SJSA1 (cell line): ENCODE data around the gene ZNF506. TPM values are rescaled to one million over a fixed set of nuclear protein-coding genes. Genes with fewer than 3 reads are reported as not detected.
"Not testable (repeated sequence)": the region's sequence is repeated elsewhere in the genome, so short reads cannot be mapped to it uniquely, and the experiment has no call there.

Experiments
- DNase-seq, 2 experiments: peaks; one replicate each; pipeline ENCODE4 v3.0.0-alpha.2; 2015 to 2020; ENCODE audit warnings: low spot score in 2 of 2, low read depth in 1 of 2
- H3K27ac ChIP-seq: fragments of 250-450 bp; sonication (Bioruptor Pico); 2 replicates; pipeline ENCODE4 v1.5.1; 2020; ENCODE audit warnings: mild to moderate bottlenecking, moderate library complexity
- H3K27me3 ChIP-seq: fragments of 250-450 bp; sonication (Bioruptor Pico); replicated peaks from 2 replicates; pipeline ENCODE4 v1.5.1; 2020; ENCODE audit warnings: mild to moderate bottlenecking, moderate library complexity
- H3K36me3 ChIP-seq: fragments of 250-450 bp; sonication (Bioruptor Pico); 2 replicates; pipeline ENCODE4 v1.5.1; 2020; ENCODE audit warnings: mild to moderate bottlenecking
- H3K4me1 ChIP-seq: fragments of 250-450 bp; sonication (Bioruptor Pico); replicated peaks from 2 replicates; pipeline ENCODE4 v1.6.1; 2021; ENCODE audit warnings: mild to moderate bottlenecking
- H3K4me3 ChIP-seq: fragments of 250-450 bp; sonication (Bioruptor Pico); 2 replicates; pipeline ENCODE4 v1.5.1; 2020; ENCODE audit warnings: mild to moderate bottlenecking
- H3K9me3 ChIP-seq: fragments of 250-450 bp; sonication (Bioruptor Pico); replicated peaks from 2 replicates; pipeline ENCODE4 v1.5.1; 2020; ENCODE audit warnings: mild to moderate bottlenecking
- total RNA-seq: library from RNA; depleted of rRNA; stranded (reverse); fragments of >200 nt; shearing (Covaris generic); gene quantifications from 2 replicates; pipeline ENCODE4 v1.2.3, GENCODE V29; 2014

ZNF506 gene
- total RNA-seq, 1 experiment from 2014 or later: 5.8 TPM

DNA sequence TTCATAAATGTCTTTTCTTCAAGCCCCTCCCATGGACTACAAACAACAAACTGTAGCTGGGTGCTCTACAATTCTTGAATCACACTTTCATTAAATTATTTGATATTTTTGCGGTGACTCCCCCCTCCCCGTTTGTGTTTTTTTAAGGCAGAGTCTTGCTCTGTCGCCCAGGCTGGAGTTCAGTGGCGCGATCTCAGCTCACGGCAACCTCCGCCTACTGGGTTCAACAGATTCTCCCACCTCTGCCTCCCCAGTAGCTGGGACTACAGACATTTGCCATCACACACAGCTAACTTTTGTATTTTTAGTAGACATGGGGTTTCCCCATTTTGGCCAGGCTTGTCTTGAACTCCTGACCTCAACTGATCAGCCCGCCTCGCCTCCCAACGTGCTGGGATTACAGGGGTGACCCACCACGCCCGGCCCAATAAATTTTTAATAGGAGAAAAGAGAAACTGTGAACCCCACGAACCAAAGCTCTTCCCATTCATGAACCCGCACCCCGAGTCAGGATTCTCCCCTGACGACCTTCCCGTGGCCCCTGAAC lies 703 bp downstream of the ZNF506 start:
- H3K36me3 ChIP-seq: no peaks in the 10 kb centered on the region
- peak overlapping the region; percentile 84 for H3K27ac ChIP-seq
- H3K27me3 ChIP-seq: no peaks in the 10 kb centered on the region
- DNase-seq: no peak
- no peaks in the 10 kb centered on the region for H3K4me1 ChIP-seq
- peaks cover 7% of the 10 kb centered on the region for H3K9me3 ChIP-seq
- H3K4me3 ChIP-seq: peak overlapping the region; percentile 57

DNA sequence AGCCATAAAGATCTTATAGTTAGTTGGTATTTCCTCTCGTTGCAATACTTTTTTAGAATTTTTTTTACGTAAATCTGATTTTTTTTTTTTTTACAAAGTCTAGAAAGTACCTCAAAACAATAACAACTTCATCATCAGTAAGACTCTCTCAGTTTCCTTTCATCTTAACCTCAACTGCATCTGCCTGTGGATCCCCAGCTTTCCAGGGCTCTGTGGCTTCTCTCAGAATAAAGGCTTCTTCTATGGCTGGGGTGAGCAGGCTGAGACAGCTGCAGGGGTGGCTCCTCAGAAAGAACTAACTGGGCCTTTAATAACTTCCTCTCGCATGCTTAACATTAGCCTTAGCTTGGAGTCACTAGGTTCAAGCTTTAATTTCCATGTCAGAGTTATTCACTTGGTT lies 4.2 kb downstream of the ZNF506 start:
- Histone ChIP-seq H3K9me3 (peaks cover 6% of the 10 kb centered on the region; the same call in 1 of the 2 replicates), H3K27me3 (no peaks in the 10 kb centered on the region), H3K4me3 (no peak overlapping the region), H3K27ac (no peak overlapping the region), H3K4me1 (no peaks in the 10 kb centered on the region), H3K36me3 (peaks cover 6% of the 10 kb centered on the region)
- DNase-seq: no peak

DNA sequence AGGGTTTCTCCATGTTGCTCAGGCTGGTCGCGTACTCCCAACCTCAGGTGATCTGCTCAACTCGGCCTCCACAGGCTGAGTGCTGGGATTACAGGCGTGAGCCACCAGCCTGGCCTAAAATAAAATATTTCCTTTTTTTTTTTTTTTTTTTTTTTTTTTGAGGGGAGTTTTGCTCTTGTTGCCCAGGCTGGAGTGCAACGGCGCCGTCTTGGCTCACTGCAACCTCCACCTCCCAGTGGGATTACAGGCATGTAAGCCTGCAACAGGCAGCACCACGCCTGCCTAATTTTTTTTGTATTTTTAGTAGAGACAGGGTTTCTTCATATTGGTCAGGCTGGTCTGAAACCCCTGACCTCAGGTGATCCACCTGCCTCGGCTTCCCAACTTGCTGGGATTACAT lies 4.9 kb downstream of the ZNF506 start:
- Histone ChIP-seq H3K4me1 (no peaks in the 10 kb centered on the region), H3K36me3 (peaks cover 6% of the 10 kb centered on the region), H3K27me3 (no peaks in the 10 kb centered on the region), H3K4me3 (no peak overlapping the region), H3K9me3 (peaks cover 6% of the 10 kb centered on the region; the same call in 1 of the 2 replicates), H3K27ac (no peak overlapping the region)
- DNase-seq: no peak

DNA sequence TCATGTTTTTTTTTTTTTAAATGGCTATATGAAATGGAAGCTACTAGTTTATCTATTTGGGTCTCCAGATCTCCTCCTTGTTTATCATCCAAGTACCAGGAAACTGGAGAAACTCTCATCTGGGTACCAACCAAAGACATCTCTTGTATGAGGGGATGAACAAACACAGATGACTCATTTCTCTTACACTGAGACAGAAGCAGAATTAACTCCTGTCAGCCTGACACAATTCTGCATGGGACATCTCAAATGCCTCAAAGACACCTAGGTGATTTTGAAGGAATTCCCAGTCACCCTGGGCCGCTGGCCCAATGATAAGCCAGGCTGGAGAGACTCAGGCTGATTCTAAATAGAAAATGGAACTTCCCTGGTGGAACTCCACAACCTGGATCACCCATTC lies 9.6 kb downstream of the ZNF506 start:
- not testable (repeated sequence) for H3K27me3 ChIP-seq, H3K9me3 ChIP-seq, H3K36me3 ChIP-seq, DNase-seq, H3K4me1 ChIP-seq, H3K27ac ChIP-seq, H3K4me3 ChIP-seq

DNA sequence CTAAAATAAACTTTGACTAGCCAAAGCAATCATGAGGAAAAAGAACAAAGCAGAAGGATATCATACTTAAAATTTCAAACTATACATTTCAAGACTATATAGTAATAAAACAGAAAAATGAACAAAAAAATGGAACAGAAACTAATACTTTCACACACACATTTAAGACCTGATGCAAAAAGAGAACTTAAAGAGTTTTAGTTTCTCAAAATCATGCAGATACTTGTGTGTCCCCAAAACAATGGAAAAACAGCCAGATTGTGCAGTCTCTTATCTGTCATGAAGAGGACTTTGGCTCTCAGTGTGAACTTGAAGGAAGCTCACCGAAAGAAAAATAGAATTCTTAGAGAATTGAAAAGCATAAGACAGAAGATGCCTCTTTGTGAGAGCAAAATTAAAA lies 16.1 kb downstream of the ZNF506 start:
- peaks cover 14% of the 10 kb centered on the region for H3K36me3 ChIP-seq
- no peaks in the 10 kb centered on the region for H3K9me3 ChIP-seq
- no peak for DNase-seq
- no peaks in the 10 kb centered on the region for H3K4me1 ChIP-seq
- no peaks in the 10 kb centered on the region for H3K27me3 ChIP-seq
- no peak overlapping the region for H3K4me3 ChIP-seq
- H3K27ac ChIP-seq: no peak overlapping the region

DNA sequence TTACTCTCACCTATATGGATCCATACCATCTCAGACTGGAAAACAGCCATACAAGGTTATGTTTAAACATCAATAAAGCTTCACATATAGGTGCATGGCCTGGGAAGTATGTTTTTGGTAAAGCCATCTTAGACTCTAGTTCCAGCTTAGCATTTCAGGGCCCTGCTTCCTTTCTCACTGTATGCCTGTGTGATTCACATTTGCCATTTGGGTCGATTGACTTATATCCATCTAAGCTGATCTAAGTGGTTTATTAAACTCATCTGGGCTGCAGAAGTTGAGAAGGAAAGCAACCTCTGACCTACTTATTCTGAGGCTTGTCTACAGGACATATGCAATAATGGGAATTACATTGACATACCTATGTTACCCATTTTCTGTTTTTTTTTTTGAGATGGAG lies 33.5 kb downstream of the ZNF506 start:
- no peak for DNase-seq
- Histone ChIP-seq H3K27me3 (no peaks in the 10 kb centered on the region), H3K36me3 (peaks cover 48% of the 10 kb centered on the region), H3K4me1 (no peaks in the 10 kb centered on the region), H3K9me3 (no peaks in the 10 kb centered on the region), H3K27ac (no peak overlapping the region), H3K4me3 (no peak overlapping the region)

DNA sequence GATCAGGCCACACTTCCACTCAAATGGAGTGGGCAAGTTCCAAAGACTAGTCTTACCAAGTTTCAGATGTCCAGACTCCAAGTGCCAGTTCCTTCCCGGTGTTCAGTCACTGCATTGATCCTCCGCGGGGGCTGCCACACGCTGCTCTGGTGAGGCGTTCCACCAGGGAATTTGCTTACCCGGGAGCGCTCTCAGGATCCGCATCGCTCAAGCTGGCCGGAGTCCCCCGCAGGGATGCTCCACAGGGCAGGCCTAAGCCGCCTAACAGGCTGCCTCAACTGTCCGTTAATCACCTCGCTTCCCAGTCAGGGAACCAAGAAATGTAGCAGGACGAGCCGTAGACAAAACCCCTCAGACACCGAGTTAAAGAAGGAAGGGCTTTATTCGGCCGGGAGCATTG lies 36.1 kb downstream of the ZNF506 start:
- not testable (repeated sequence) for H3K27ac ChIP-seq, H3K4me1 ChIP-seq, H3K4me3 ChIP-seq, DNase-seq, H3K27me3 ChIP-seq, H3K9me3 ChIP-seq
- H3K36me3 ChIP-seq: peaks cover 32% of the 10 kb centered on the region

DNA sequence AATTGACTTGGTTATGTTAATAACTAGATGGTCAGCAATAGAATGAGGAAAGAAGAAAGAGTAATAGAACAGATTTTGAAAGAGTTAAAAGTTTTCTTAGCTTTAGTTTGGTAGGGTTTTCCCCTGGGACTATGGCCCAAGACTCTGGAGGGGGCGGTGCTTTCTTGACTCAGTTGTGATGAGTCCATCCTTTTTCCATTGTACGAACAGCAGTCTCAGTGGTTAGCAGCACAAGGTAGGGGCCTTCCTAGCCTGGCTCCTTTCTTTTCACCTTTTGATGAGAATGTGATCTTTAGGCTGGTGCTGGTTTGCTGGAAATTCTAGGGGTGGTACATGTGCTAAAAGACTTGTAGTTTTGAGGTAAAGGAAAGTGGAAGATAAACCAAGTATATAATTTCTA lies 38.8 kb downstream of the ZNF506 start:
- DNase-seq: no peak
- Histone ChIP-seq H3K9me3 (no peaks in the 10 kb centered on the region; the same call in 1 of the 2 replicates), H3K36me3 (peaks cover 13% of the 10 kb centered on the region), H3K27ac (no peak overlapping the region), H3K4me3 (no peak overlapping the region), H3K4me1 (no peaks in the 10 kb centered on the region), H3K27me3 (no peaks in the 10 kb centered on the region)

DNA sequence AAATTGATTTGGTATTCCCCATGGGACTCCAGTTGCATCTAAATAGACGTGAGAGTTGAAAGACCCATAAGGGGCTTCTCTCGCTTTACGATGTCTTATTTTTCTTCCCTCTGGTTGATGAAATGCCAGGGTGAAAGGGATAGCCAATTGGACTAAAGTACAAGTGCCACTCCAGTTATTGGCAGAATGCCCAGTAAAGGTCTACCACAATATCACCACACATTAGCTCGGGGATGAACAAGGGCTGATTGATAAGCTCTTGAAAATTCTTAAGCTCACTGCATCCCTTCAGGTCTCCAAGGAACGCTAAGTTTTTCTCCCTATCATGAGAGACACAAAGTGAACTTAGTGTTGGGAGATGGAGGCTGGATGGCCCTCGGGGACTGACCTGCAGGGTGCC lies 39.8 kb downstream of the ZNF506 start:
- H3K4me3 ChIP-seq, H3K4me1 ChIP-seq, H3K9me3 ChIP-seq, H3K27ac ChIP-seq, DNase-seq, H3K36me3 ChIP-seq, H3K27me3 ChIP-seq: not testable (repeated sequence)

DNA sequence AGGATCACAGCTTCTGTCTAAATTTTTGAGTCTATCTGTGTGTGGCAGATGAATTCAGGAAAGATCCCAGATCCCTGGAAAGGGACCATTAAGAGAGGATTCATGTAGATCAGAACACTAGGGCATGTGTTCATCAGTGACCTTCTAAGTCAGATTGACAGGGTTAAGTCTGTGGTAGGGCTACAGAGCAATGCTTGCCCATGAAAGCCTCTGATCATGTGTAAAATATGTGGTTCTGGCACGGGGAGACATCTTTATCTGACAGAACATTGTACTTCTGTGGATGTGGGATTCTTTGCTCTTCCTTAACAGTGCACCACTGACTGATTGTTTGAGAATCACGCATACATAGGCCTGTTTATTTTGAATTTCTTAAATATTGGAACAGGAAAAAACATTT lies 42.9 kb downstream of the ZNF506 start:
- Histone ChIP-seq H3K36me3 (peaks cover 6% of the 10 kb centered on the region), H3K27me3 (no peaks in the 10 kb centered on the region), H3K4me3 (no peak overlapping the region), H3K4me1 (0 out of 2 replicates have a peak, but pooled peaks cover 2% of the 10 kb centered on the region), H3K9me3 (no peaks in the 10 kb centered on the region; the same call in 1 of the 2 replicates), H3K27ac (no peak overlapping the region)
- DNase-seq: no peak

DNA sequence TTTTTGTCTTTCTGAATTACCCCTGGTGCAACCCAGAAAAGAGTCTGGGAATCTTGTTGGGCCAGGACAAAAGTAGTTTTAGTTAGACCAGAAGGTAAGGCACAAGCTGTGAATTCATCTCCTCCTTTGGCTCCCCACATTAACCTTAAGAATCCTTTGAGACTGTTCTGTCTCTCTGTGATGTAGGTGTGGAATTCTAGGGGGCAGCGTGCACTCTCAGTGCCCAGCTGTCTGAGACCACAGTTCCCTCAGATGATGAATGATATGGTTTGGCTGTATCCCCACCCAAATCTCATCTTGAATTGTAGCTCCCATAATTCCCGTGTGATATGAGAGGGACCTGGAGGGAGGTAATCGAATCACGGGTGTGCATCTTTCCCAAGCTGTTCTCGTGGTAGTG lies 43.9 kb downstream of the ZNF506 start:
- Histone ChIP-seq H3K4me1 (0 out of 2 replicates have a peak, but pooled peaks cover 2% of the 10 kb centered on the region), H3K27me3 (no peaks in the 10 kb centered on the region), H3K27ac (no peak overlapping the region), H3K9me3 (no peaks in the 10 kb centered on the region; the same call in 1 of the 2 replicates), H3K36me3 (peaks cover 6% of the 10 kb centered on the region), H3K4me3 (no peak overlapping the region)
- no peak for DNase-seq

DNA sequence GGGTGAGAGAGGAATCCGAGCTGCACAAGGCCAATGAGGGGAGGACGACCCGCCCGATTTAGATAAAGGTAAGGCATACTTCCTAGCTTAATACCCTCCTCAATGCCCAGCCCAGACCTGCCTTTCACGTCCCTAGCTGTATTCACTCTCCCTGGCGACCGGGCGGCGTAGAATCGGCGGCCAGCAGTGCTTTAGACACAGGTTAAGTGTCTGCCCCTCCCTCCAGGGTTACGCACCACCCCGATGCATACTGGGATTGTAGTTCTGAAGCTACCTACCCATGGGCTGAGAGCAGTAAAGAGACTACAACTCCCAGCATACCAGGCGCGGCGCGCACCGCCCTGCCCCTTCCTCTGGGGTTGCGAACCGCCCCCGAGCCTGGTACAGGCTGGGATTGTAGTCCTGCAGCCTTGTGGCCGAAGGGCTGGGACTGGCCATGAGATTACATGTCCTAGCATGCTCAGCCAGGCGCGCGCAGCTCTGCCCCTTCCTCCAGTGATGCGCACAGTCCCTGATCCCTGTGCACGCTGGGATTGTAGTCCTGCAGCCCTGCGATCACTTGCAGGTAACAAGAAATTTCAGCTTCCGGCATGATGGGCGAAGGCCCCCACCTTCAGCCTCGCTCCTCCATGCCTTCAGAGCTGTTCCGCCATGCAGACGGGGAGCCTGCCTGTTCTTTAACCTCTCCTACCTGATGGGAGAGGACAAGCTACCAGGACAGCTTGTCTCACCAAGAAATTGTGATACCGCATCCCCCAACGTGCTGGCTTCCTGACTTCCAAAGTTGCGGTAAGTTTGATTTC lies 45.1 kb downstream of the ZNF506 start:
- peaks cover 6% of the 10 kb centered on the region for H3K36me3 ChIP-seq
- H3K4me3 ChIP-seq: peak overlapping the region; percentile 50
- peak; percentile 96 to 97 for DNase-seq
- H3K27me3 ChIP-seq: no peaks in the 10 kb centered on the region
- H3K9me3 ChIP-seq: no peaks in the 10 kb centered on the region; the same call in 1 of the 2 replicates
- H3K27ac ChIP-seq: peak overlapping the region; percentile 33
- 0 out of 2 replicates have a peak, but pooled peaks cover 2% of the 10 kb centered on the region for H3K4me1 ChIP-seq

DNA sequence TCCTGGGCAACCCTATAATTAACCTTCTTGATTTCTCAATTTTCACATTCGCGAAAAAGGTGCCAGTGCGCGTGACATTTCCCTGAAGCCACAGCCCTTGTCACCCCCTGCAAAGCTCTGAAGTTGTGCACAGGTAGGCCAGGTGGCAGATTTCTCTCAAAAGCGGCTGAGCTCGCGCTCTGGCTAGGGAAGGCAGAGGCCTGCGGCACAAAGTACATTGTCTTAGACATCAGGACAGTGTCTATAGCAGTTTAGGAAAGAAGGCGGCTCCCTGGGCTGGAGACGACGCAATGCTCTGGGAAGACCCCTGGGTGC lies 45.7 kb downstream of the ZNF506 start:
- peak overlapping the region; percentile 50 for H3K4me3 ChIP-seq
- H3K27ac ChIP-seq: no peak overlapping the region
- no peaks in the 10 kb centered on the region for H3K27me3 ChIP-seq
- peaks cover 6% of the 10 kb centered on the region for H3K36me3 ChIP-seq
- no peaks in the 10 kb centered on the region; the same call in 1 of the 2 replicates for H3K9me3 ChIP-seq
- 0 out of 2 replicates have a peak, but pooled peaks cover 2% of the 10 kb centered on the region for H3K4me1 ChIP-seq
- DNase-seq: no peak

DNA sequence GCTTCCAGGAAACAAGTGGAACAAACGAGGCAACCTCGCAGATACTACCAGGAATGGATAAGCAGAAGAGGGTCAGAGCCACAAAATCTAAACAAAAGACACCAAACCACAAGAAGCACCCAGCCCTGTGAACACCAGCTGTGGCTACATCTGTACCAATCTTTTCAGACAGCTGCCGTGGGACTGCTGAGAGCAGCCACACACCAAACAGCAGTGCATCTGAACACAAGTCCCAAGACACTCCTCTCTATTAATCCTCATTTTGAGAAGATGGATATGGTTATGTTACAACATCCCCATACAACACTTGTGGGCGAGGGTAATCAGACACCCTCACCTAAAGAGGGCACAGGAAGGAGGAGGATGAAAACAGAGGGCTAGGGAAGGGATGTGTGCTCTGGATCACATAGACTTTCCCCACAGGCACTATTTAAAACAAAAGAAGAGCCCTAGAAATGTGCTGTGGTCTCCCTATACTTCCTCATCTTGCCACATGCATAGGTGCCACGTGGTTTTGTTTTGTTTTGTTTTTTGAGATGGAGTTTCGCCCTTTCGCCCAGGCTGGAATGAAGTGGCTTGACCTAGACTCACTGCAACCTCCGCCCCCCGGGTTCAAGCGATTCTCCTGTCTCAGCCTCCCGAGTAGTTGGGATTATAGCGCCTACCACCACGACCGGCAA lies 47.1 kb downstream of the ZNF506 start:
- Histone ChIP-seq H3K4me3 (no peak overlapping the region), H3K27ac (no peak overlapping the region), H3K27me3 (no peaks in the 10 kb centered on the region), H3K4me1 (0 out of 2 replicates have a peak, but pooled peaks cover 2% of the 10 kb centered on the region), H3K36me3 (peaks cover 5% of the 10 kb centered on the region), H3K9me3 (no peaks in the 10 kb centered on the region; the same call in 1 of the 2 replicates)
- no peak for DNase-seq
